GM19397 (cell line): ENCODE measurements around the gene EGFR.
"Not testable (repeated sequence)": the region's sequence is repeated elsewhere in the genome, so short reads cannot be mapped to it uniquely, and the experiment has no call there.

Experiments
- ATAC-seq: cut with Tn5 transposase; IDR thresholded peaks from one replicate; pipeline ENCODE4 v1.9.1; 2021; ENCODE audit warnings: mild to moderate bottlenecking, moderate library complexity; ENCODE audit not compliant: unreplicated experiment

The EGFR gene

GRCh38 chr7:55034776-55035175 is 16.0 kb downstream of the EGFR start:
- no peak for ATAC-seq

GRCh38 chr7:55035410-55035809 is 16.6 kb downstream of the EGFR start:
- ATAC-seq, result not testable (repeated sequence)

GRCh38 chr7:55036950-55037736 is 18.3 kb downstream of the EGFR start:
- no peak for ATAC-seq

- ATAC-seq, result no peak
Observed at GRCh38 chr7:55043691-55044370, 25.0 kb downstream of the EGFR start.

GRCh38 chr7:55044371-55044717 is 25.5 kb downstream of the EGFR start:
- no peak for ATAC-seq

GRCh38 chr7:55044791-55045190 is 26.0 kb downstream of the EGFR start:
- no peak for ATAC-seq

GRCh38 chr7:55046582-55047342 is 27.9 kb downstream of the EGFR start:
- no peak for ATAC-seq

GRCh38 chr7:55048221-55048859 is 29.5 kb downstream of the EGFR start:
- ATAC-seq, result no peak

- ATAC-seq, result no peak
Observed at GRCh38 chr7:55050281-55050680, 31.5 kb downstream of the EGFR start.

GRCh38 chr7:55052081-55052480 is 33.3 kb downstream of the EGFR start:
- ATAC-seq, result no peak

- no peak for ATAC-seq
Observed at GRCh38 chr7:55052741-55053427, 34.1 kb downstream of the EGFR start.

GRCh38 chr7:55053651-55054571 is 35.1 kb downstream of the EGFR start:
- no peak for ATAC-seq

- ATAC-seq, result no peak
Observed at GRCh38 chr7:55054758-55055157, 35.9 kb downstream of the EGFR start.

- ATAC-seq, result no peak
Observed at GRCh38 chr7:55055479-55055878, 36.7 kb downstream of the EGFR start.

- no peak for ATAC-seq
Observed at GRCh38 chr7:55056068-55056467, 37.3 kb downstream of the EGFR start.

- no peak for ATAC-seq
Observed at GRCh38 chr7:55056577-55057480, 38.0 kb downstream of the EGFR start.

GRCh38 chr7:55058314-55058713 is 39.5 kb downstream of the EGFR start:
- no peak for ATAC-seq

GRCh38 chr7:55059021-55059420 is 40.2 kb downstream of the EGFR start:
- ATAC-seq, result no peak

- no peak for ATAC-seq
Observed at GRCh38 chr7:55060085-55060484, 41.3 kb downstream of the EGFR start.
